Measurements from ENCODE around the gene PIAS4. TPM values are rescaled to one million over a fixed set of nuclear protein-coding genes. Genes with fewer than 3 reads are reported as not detected.
A peak's percentile ranks its signal among the peaks of the same experiment; 100 is the strongest.

The PIAS4 gene
- total and polyA plus RNA-seq, 9 of the 15 experiments (the other 6 are each of a cell fraction or from before 2014, with no cell fraction given) = 0.27 to 34.9 (median 14.4) TPM

DNA sequence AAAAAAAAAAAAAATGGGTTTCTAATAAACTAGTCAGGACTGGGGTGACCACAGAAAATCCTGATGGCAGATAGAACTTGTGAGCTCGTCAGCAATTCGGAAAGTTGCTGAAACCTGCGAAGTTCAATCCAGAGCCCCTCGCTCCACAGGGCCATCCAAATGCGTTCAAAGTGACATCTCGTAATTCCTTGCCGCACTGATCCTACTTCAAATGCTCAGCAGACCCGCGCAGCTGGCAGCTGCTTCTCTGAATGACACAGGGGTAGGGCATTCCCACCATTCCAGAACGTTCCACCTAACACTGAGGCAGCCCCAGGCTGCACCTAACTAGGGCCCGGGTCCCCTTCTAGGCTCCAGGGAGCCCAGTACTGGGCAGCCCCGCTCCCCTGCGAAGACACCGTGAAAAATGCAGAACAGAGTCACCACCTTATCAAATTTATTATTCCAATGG is 31.9 kb upstream of the PIAS4 start:
- BruUV-seq (replicated peaks) = no TSS peak
- no peak for FAIRE-seq
- no peak for DNase-seq (ENCODE audit: extremely low read depth in 1 of 4, low spot score in 3 of 4)
- Histone ChIP-seq H3K9me1 (ENCODE audit: control insufficient read depth, insufficient read depth, low read length) (peaks cover 19% of the 10 kb centered on the region), H3K9ac (ENCODE audit: insufficient read depth in 1 of 2, low read depth in 2 of 2, low read length in 2 of 2) (no peak overlapping the region), H3K36me3 (ENCODE audit: control insufficient read depth, insufficient read depth, low read length) (peaks cover 57% of the 10 kb centered on the region), H3K4me3 (no peak overlapping the region), H3K4me2 (ENCODE audit: insufficient read depth, low read length) (no peak overlapping the region), H4K20me1 (replicated peaks; ENCODE audit: control insufficient read depth, insufficient read depth, low read length) (peaks cover 47% of the 10 kb centered on the region), H3K79me2 (ENCODE audit: control insufficient read depth, insufficient read depth, low read length) (peaks cover 36% of the 10 kb centered on the region), H2AFZ (ENCODE audit: low read depth, low read length) (no peak overlapping the region), H3K9me3 (replicated peaks; ENCODE audit: control insufficient read depth, insufficient read depth, low read depth, low read length) (no peaks in the 10 kb centered on the region), H3K27ac (ENCODE audit: extremely low read depth, low read depth, low read length) (no peak overlapping the region), H3K4me1 (replicated peaks in 1 of 2; ENCODE audit: control insufficient read depth in 2 of 2, insufficient read depth in 2 of 2, low read length in 2 of 2) (peaks cover 0 to 44% of the 10 kb centered on the region in 2 experiments; a peak in 3 of 5 replicates), H3K27me3 (ENCODE audit: control insufficient read depth in 2 of 2, insufficient read depth in 2 of 2, low read length in 2 of 2) (no peaks in the 10 kb centered on the region)
- in situ Hi-C loops (cut with MboI) = no loop called here
- CTCF ChIA-PET (ENCODE audit: low intra/inter-chr PET ratio) = no interaction called here
- ATAC-seq = peak; percentile 8
- WGBS (ENCODE audit: insufficient coverage, low coverage, missing lambda C conversion rate) = 86% methylated on average over 14 of the region's 14 CpGs
- intact Hi-C loops (cut with micrococcal nuclease) = no loop called here
- POLR2A ChIA-PET = interaction anchor here (0.5 to 2.6 kb wide), 10 partner anchors 9 to 213 kb away, joined by 3 to 46 read pairs (median 4); partner anchors contain the start of genes EEF2 and MRPL54
- no peak for TF ChIP-seq HMGN3 (IDR thresholded peaks at IDR 0.05; ENCODE audit: borderline replicate concordance, extremely low read depth, insufficient read length, low read depth, low read length)
- peak; percentile 22; the same call in 1 of the 2 replicates for TF ChIP-seq SP1 (CRISPR knock-in tag; IDR thresholded peaks at IDR 0.05)
- peak; percentile 79; the same call in 1 of the 2 replicates for TF ChIP-seq ERF (CRISPR knock-in tag; IDR thresholded peaks at IDR 0.05)
- peak; percentile 84 for TF ChIP-seq POLR2AphosphoS5 (IDR thresholded peaks at IDR 0.05; ENCODE audit: control insufficient read depth, insufficient read depth, low read depth, low read length)
- no peak for TF ChIP-seq RBM14 (IDR thresholded peaks at IDR 0.05; ENCODE audit: borderline replicate concordance, insufficient read depth, low read depth, low read length)
- peak; percentile 42; the same call in 1 of the 2 replicates for TF ChIP-seq MTA3 (IDR thresholded peaks at IDR 0.05; ENCODE audit: borderline replicate concordance)
- peak; percentile 89 for TF ChIP-seq POLR2A (conservative IDR thresholded peaks at IDR 0.05)
- TF ChIP-seq, protein P1, sequence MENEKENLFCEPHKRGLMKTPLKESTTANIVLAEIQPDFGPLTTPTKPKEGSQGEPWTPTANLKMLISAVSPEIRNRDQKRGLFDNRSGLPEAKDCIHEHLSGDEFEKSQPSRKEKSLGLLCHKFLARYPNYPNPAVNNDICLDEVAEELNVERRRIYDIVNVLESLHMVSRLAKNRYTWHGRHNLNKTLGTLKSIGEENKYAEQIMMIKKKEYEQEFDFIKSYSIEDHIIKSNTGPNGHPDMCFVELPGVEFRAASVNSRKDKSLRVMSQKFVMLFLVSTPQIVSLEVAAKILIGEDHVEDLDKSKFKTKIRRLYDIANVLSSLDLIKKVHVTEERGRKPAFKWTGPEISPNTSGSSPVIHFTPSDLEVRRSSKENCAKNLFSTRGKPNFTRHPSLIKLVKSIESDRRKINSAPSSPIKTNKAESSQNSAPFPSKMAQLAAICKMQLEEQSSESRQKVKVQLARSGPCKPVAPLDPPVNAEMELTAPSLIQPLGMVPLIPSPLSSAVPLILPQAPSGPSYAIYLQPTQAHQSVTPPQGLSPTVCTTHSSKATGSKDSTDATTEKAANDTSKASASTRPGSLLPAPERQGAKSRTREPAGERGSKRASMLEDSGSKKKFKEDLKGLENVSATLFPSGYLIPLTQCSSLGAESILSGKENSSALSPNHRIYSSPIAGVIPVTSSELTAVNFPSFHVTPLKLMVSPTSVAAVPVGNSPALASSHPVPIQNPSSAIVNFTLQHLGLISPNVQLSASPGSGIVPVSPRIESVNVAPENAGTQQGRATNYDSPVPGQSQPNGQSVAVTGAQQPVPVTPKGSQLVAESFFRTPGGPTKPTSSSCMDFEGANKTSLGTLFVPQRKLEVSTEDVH (IDR thresholded peaks at IDR 0.05; ENCODE audit: low read depth, partially characterized antibody) = peak; percentile 35
- 0 out of 2 replicates have a peak, but pooled peaks have one; percentile 18 for TF ChIP-seq MBD2 (IDR thresholded peaks at IDR 0.05; ENCODE audit: borderline replicate concordance, low read depth)
- TF ChIP-seq SIRT6 (IDR thresholded peaks at IDR 0.05; ENCODE audit: low read depth, low read length) = peak; percentile 77
- TF ChIP-seq ZFPM2 (CRISPR knock-in tag; IDR thresholded peaks at IDR 0.05) = peak; percentile 56; the same call in 1 of the 2 replicates
- 0 out of 2 replicates have a peak, but pooled peaks have one; percentile 36 for TF ChIP-seq POLR2H (tag; IDR thresholded peaks at IDR 0.05; ENCODE audit: low read depth)
- TF ChIP-seq ZNF444 (CRISPR knock-in tag; IDR thresholded peaks at IDR 0.05) = no peak
- TF ChIP-seq CHD2 (IDR thresholded peaks at IDR 0.05; ENCODE audit: low read depth, low read length) = peak; percentile 29; the same call in 1 of the 2 replicates
- TF ChIP-seq, protein P2, sequence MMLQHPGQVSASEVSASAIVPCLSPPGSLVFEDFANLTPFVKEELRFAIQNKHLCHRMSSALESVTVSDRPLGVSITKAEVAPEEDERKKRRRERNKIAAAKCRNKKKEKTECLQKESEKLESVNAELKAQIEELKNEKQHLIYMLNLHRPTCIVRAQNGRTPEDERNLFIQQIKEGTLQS (IDR thresholded peaks at IDR 0.05) = no peak
- TF ChIP-seq, protein P2 (CRISPR knock-in tag; conservative IDR thresholded peaks at IDR 0.05) = 0 out of 2 replicates have a peak, but pooled peaks have one; percentile 36
- TF ChIP-seq, protein P3, sequence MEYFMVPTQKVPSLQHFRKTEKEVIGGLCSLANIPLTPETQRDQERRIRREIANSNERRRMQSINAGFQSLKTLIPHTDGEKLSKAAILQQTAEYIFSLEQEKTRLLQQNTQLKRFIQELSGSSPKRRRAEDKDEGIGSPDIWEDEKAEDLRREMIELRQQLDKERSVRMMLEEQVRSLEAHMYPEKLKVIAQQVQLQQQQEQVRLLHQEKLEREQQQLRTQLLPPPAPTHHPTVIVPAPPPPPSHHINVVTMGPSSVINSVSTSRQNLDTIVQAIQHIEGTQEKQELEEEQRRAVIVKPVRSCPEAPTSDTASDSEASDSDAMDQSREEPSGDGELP (CRISPR knock-in tag; IDR thresholded peaks at IDR 0.05; ENCODE audit: borderline replicate concordance) = peak; percentile 24; the same call in 1 of the 2 replicates
- TF ChIP-seq ILF3 (IDR thresholded peaks at IDR 0.05; ENCODE audit: borderline replicate concordance) = peak; percentile 94; the same call in 1 of the 2 replicates
